DND-41 (cell line): ENCODE data around the gene TMEM30B.

Experiments used
- EZH2 ChIP-seq: IDR thresholded peaks from 3 replicates; pipeline ENCODE4 v1.6.1; 2012; ENCODE audit warnings: borderline replicate concordance, low read depth, mild to moderate bottlenecking, moderate library complexity, low read length, inconsistent platforms; ENCODE audit not compliant: severe bottlenecking
- TF ChIP-seq, protein P1 (sequence below): IDR thresholded peaks from 2 replicates; pipeline ENCODE4 v1.5.1; 2012; ENCODE audit warnings: borderline replicate concordance, low read length, moderate library complexity, mild to moderate bottlenecking; ENCODE audit not compliant: poor library complexity, severe bottlenecking; ENCODE audit errors: extremely low read depth

DNA sequence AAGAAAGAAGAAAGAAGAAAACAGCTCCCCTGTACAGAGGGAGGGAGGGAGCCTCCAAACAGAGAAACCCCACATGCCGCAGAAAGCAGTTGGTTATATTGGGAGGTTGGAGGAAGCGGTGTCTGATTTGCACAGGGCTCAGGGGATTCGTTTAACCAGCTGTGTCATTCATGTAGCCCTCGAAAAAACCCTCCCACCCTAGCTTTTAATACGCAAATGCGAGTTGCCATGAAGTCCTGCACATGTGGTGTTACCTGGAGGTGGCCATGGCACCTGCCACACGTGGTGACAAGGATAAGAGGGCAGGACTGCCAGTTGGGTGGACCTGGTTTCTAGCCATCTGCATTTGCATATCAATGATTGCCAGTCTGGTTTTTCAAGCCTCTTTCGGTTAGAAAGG, 40.9 kb downstream of the TMEM30B start:
- TF ChIP-seq, protein P1, sequence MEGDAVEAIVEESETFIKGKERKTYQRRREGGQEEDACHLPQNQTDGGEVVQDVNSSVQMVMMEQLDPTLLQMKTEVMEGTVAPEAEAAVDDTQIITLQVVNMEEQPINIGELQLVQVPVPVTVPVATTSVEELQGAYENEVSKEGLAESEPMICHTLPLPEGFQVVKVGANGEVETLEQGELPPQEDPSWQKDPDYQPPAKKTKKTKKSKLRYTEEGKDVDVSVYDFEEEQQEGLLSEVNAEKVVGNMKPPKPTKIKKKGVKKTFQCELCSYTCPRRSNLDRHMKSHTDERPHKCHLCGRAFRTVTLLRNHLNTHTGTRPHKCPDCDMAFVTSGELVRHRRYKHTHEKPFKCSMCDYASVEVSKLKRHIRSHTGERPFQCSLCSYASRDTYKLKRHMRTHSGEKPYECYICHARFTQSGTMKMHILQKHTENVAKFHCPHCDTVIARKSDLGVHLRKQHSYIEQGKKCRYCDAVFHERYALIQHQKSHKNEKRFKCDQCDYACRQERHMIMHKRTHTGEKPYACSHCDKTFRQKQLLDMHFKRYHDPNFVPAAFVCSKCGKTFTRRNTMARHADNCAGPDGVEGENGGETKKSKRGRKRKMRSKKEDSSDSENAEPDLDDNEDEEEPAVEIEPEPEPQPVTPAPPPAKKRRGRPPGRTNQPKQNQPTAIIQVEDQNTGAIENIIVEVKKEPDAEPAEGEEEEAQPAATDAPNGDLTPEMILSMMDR: no peak
- no peak for TF ChIP-seq EZH2
